CD4-positive, alpha-beta memory T cell (primary cell): ENCODE measurements around the gene SI. TPM values are rescaled to one million over a fixed set of nuclear protein-coding genes. Genes with fewer than 3 reads are reported as not detected.
"Not testable (repeated sequence)": the region's sequence is repeated elsewhere in the genome, so short reads cannot be mapped to it uniquely, and the experiment has no call there.

Source experiments
- CTCF ChIA-PET: fragments of 350-600 bp; sonication (Branson Sonifier 250); formaldehyde crosslinking; loops from one replicate; lab custom pipeline; 2021; ENCODE audit warnings: inconsistent platforms; ENCODE audit not compliant: partially characterized antibody; lab: Charles Lee
- POLR2A ChIA-PET: fragments of 350-600 bp; sonication (Branson Sonifier 250); formaldehyde crosslinking; loops from one replicate; lab custom pipeline; 2021; ENCODE audit not compliant: partially characterized antibody; lab: Charles Lee
- DNase-seq, 5 donors: peaks; one replicate each; pipeline versions ENCODE4 v3.0.0 to v3.0.0-alpha.2; 2020 to 2022; ENCODE audit warnings: mixed read lengths in 1 of 5
- H3K27ac ChIP-seq: one replicate; pipeline ENCODE4 v1.7.0; 2013; ENCODE audit warnings: low read depth, low read length
- H3K27me3 ChIP-seq: 2 replicates; pipeline ENCODE4 v1.7.0; 2013; ENCODE audit warnings: mild to moderate bottlenecking, low read length, moderate library complexity; ENCODE audit not compliant: insufficient read depth
- H3K36me3 ChIP-seq: 2 replicates; pipeline ENCODE4 v1.7.0; 2013; ENCODE audit warnings: mild to moderate bottlenecking, low read length, moderate library complexity; ENCODE audit not compliant: insufficient read depth
- H3K4me1 ChIP-seq: 2 replicates; pipeline ENCODE4 v1.7.0; 2013; ENCODE audit warnings: mild to moderate bottlenecking, low read length, moderate library complexity; ENCODE audit not compliant: insufficient read depth
- H3K4me3 ChIP-seq, 2 donors: one replicate each; pipeline ENCODE4 v1.7.0; 2013; ENCODE audit warnings: low read length in 2 of 2, mild to moderate bottlenecking in 1 of 2
- H3K9me3 ChIP-seq, 2 donors: one replicate each; pipeline ENCODE4 v1.7.0; 2013; ENCODE audit warnings: low read length in 2 of 2, control low read depth in 1 of 2; ENCODE audit not compliant: control insufficient read depth in 1 of 2
- H3K27ac Mint-ChIP-seq, 7 donors: one replicate each; pipeline ENCODE4 v1.8.0; 2020 to 2021; ENCODE audit warnings: mixed read lengths in 7 of 7, mild to moderate bottlenecking in 6 of 7, inconsistent platforms in 3 of 7, moderate library complexity in 3 of 7
- H3K27me3 Mint-ChIP-seq, 2 donors: one replicate each; pipeline ENCODE4 v1.8.0; 2020 to 2021; ENCODE audit warnings: mixed read lengths in 2 of 2
- H3K36me3 Mint-ChIP-seq, 2 donors: one replicate each; pipeline ENCODE4 v1.8.0; 2020 to 2021; ENCODE audit warnings: mixed read lengths in 2 of 2, inconsistent platforms in 1 of 2, mild to moderate bottlenecking in 1 of 2
- H3K4me1 Mint-ChIP-seq, 4 donors: one replicate each; pipeline ENCODE4 v1.8.0; 2020 to 2021; ENCODE audit warnings: mixed read lengths in 4 of 4, mild to moderate bottlenecking in 1 of 4
- H3K4me3 Mint-ChIP-seq, 8 donors: one replicate each; pipeline ENCODE4 v1.8.0; 2020 to 2021; ENCODE audit warnings: mixed read lengths in 8 of 8, mild to moderate bottlenecking in 7 of 8, moderate library complexity in 6 of 8, inconsistent platforms in 3 of 8
- H3K9me3 Mint-ChIP-seq, 8 donors: one replicate each; pipeline ENCODE4 v1.8.0; 2020 to 2021; ENCODE audit warnings: mixed read lengths in 8 of 8, mild to moderate bottlenecking in 5 of 8, inconsistent platforms in 3 of 8, moderate library complexity in 1 of 8
- intact Hi-C: fragments of 100-400 bp; cut with micrococcal nuclease; formaldehyde crosslinking; loops from one replicate; pipeline ENCODE4 v1.15.1; 2023
- polyA plus RNA-seq, 2 donors: library from polyadenylated mRNA; unstranded; fragments of 300-500 nt; fragmentation: Illumina TruSeq; gene quantifications; one replicate each; pipeline ENCODE4 v1.2.3, GENCODE V29; 2021
- total RNA-seq, 2 experiments: library from RNA; stranded (reverse); gene quantifications; one replicate each; pipeline ENCODE4 v1.2.3, GENCODE V29; 2021

The SI gene
- total and polyA plus RNA-seq, 4 experiments from 2014 or later: not detected

- POLR2A ChIA-PET: no interaction called here
These were observed 21.8 kb downstream of the SI start for GRCh38 chr3:165056510-165056909.

DNA sequence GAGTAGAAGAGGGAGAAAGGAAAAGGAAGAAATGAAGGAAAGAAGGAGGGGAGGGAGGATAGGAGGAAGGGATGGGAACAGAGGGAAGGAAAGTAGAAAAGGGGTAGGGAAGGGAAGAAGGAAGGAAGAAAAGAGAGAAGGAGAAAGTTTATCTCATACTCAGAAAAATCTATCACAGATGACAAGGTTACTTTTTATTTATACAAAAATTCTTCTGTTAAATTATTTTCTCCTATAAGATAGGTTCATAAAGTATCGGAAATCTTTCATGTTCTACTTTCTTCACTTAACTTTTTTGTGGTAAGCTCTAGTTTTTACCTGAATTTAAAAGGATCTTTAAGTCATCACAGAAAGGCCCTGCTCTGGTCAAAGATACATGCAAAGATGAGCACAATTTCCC is 38.1 kb downstream of the SI start:
- ChIA-PET CTCF (no interaction called here), POLR2A (no interaction called here)
- no peaks in the 10 kb centered on the region for H3K4me1 Mint-ChIP-seq
- no peaks in the 10 kb centered on the region for H3K9me3 ChIP-seq
- H3K4me3 Mint-ChIP-seq: no peak overlapping the region
- H3K4me1 ChIP-seq: no peaks in the 10 kb centered on the region
- peaks cover 0 to 11% (median 3%) of the 10 kb centered on the region in 8 donors for H3K9me3 Mint-ChIP-seq
- no peaks in the 10 kb centered on the region for H3K36me3 ChIP-seq
- no peaks in the 10 kb centered on the region for H3K36me3 Mint-ChIP-seq
- H3K27me3 ChIP-seq: no peaks in the 10 kb centered on the region
- DNase-seq: no peak
- H3K27me3 Mint-ChIP-seq: no peaks in the 10 kb centered on the region
- no peak overlapping the region for H3K4me3 ChIP-seq
- no peak overlapping the region for H3K27ac ChIP-seq
- H3K27ac Mint-ChIP-seq: no peak overlapping the region
- intact Hi-C loops: no loop called here

More at GRCh38 chr3:165056510-165056909, 21.8 kb downstream of the SI start:
- H3K27me3 Mint-ChIP-seq: no peaks in the 10 kb centered on the region
- H3K4me3 Mint-ChIP-seq: no peak overlapping the region
- H3K27ac Mint-ChIP-seq: no peak overlapping the region
- DNase-seq: no peak
- no peak overlapping the region for H3K4me3 ChIP-seq
- no peaks in the 10 kb centered on the region for H3K4me1 ChIP-seq
- peaks cover 0 to 12% (median 5%) of the 10 kb centered on the region in 8 donors for H3K9me3 Mint-ChIP-seq
- H3K27ac ChIP-seq: no peak overlapping the region
- no peaks in the 10 kb centered on the region for H3K9me3 ChIP-seq
- CTCF ChIA-PET: no interaction called here
- intact Hi-C loops: no loop called here
- no peaks in the 10 kb centered on the region for H3K27me3 ChIP-seq
- H3K36me3 ChIP-seq: no peaks in the 10 kb centered on the region
- H3K4me1 Mint-ChIP-seq: no peaks in the 10 kb centered on the region
- H3K36me3 Mint-ChIP-seq: no peaks in the 10 kb centered on the region

GRCh38 chr3:165011557-165011956 is 66.7 kb downstream of the SI start:
- Mint-ChIP-seq H3K4me1 (no peaks in the 10 kb centered on the region), H3K27ac (no peak overlapping the region)

DNA sequence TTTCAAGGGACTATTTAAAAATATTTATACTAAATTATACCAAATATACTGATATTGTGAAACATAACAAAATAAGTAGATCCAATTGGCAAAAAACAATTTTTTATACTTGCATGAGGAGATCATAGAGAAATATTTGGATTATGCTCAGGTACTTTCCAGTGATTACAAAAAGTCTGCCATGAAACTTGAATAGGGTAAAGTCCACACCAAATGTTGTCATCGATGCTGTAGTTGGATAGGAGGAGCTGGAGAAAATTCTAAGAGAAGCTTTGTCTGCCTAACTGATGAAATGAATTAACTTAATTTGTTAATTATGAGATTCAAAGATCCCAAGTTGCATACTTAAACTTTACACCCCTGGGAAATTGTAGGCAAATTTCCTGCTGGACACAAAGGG is 93.3 kb downstream of the SI start:
- Mint-ChIP-seq H3K9me3 (peaks cover 2 to 7% (median 4%) of the 10 kb centered on the region in 8 donors), H3K27ac (no peak overlapping the region), H3K36me3 (no peaks in the 10 kb centered on the region), H3K27me3 (no peaks in the 10 kb centered on the region), H3K4me1 (no peaks in the 10 kb centered on the region), H3K4me3 (no peak overlapping the region)
- CTCF ChIA-PET: no interaction called here
- Histone ChIP-seq H3K27ac (no peak overlapping the region), H3K4me1 (no peaks in the 10 kb centered on the region), H3K4me3 (no peak overlapping the region), H3K36me3 (no peaks in the 10 kb centered on the region), H3K27me3 (no peaks in the 10 kb centered on the region), H3K9me3 (no peaks in the 10 kb centered on the region)
- no peak for DNase-seq
- POLR2A ChIA-PET: no interaction called here
- intact Hi-C loops: no loop called here

More at GRCh38 chr3:165011557-165011956, 66.7 kb downstream of the SI start:
- no peaks in the 10 kb centered on the region for H3K27me3 ChIP-seq
- ChIA-PET CTCF (no interaction called here), POLR2A (no interaction called here)
- H3K9me3 Mint-ChIP-seq: peaks cover 0 to 13% (median 7%) of the 10 kb centered on the region in 8 donors
- H3K4me3 ChIP-seq: no peak overlapping the region
- H3K27ac ChIP-seq: no peak overlapping the region
- no peaks in the 10 kb centered on the region for H3K36me3 Mint-ChIP-seq
- intact Hi-C loops: no loop called here
- H3K9me3 ChIP-seq: no peaks in the 10 kb centered on the region
- no peak for DNase-seq
- H3K4me1 ChIP-seq: no peaks in the 10 kb centered on the region
- H3K36me3 ChIP-seq: no peaks in the 10 kb centered on the region
- no peak overlapping the region for H3K4me3 Mint-ChIP-seq
- no peaks in the 10 kb centered on the region for H3K27me3 Mint-ChIP-seq

- Histone ChIP-seq H3K9me3 (no peaks in the 10 kb centered on the region), H3K27me3 (no peaks in the 10 kb centered on the region), H3K27ac (no peak overlapping the region), H3K4me3 (no peak overlapping the region), H3K36me3 (no peaks in the 10 kb centered on the region), H3K4me1 (no peaks in the 10 kb centered on the region)
- Mint-ChIP-seq H3K36me3 (no peaks in the 10 kb centered on the region), H3K9me3 (peaks cover 0 to 10% (median 5%) of the 10 kb centered on the region in 8 donors), H3K4me3 (no peak overlapping the region), H3K27ac (no peak overlapping the region), H3K4me1 (no peaks in the 10 kb centered on the region), H3K27me3 (no peaks in the 10 kb centered on the region)
- no peak for DNase-seq
- CTCF ChIA-PET: no interaction called here
- intact Hi-C loops: no loop called here
- POLR2A ChIA-PET: no interaction called here
These were observed 115.7 kb downstream of the SI start for GRCh38 chr3:164962610-164963009.

DNA sequence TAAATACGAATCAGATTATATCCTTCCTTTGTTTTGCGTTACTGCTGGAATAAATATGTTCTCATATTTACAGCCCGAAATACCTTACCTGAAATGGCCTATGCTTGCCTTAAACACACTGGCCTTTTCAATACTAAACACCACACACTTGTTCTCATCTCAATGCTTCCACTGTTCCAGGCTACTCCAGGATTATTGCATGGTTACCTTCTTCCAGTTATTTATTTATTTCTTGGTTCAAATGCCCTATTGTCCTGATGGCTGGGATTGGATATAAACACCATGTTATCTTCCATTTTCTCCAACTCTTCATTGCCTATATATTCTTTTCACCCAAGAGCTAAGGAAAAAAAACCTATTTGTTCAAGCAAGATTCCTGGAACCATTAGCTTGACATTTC is 125.3 kb downstream of the SI start:
- intact Hi-C loops: no loop called here
- no peaks in the 10 kb centered on the region for H3K36me3 ChIP-seq
- POLR2A ChIA-PET: no interaction called here
- Mint-ChIP-seq H3K4me3 (no peak overlapping the region), H3K27ac (no peak overlapping the region), H3K36me3 (no peaks in the 10 kb centered on the region), H3K27me3 (no peaks in the 10 kb centered on the region), H3K9me3 (peaks cover 3 to 24% (median 6%) of the 10 kb centered on the region in 8 donors), H3K4me1 (no peaks in the 10 kb centered on the region)
- no peaks in the 10 kb centered on the region for H3K27me3 ChIP-seq
- no peaks in the 10 kb centered on the region for H3K4me1 ChIP-seq
- H3K9me3 ChIP-seq: no peaks in the 10 kb centered on the region
- no peak for DNase-seq
- no peak overlapping the region for H3K4me3 ChIP-seq
- CTCF ChIA-PET: no interaction called here
- H3K27ac ChIP-seq: no peak overlapping the region

DNA sequence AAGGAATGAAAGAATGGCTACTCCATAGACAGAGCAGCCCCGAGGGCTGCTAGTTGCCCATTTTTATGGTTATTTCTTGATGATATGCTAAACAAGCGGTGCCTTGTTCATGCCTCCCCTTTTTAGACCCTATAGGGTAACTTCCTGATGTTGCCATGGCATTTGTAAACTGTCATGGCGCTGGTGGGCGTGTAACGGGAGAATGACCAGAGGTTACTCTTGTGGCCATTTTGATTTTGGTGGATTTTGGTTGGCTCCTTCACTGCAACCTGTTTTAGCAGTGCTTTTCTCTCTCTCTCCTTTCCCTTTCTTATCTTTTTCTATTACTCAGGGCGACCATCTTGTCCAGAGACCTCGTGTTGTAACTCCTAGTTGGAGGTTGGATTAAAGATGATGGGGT is 126.9 kb downstream of the SI start:
- H3K27ac ChIP-seq, H3K4me3 Mint-ChIP-seq, H3K36me3 Mint-ChIP-seq, H3K27ac Mint-ChIP-seq, H3K4me1 ChIP-seq, POLR2A ChIA-PET, H3K4me3 ChIP-seq, H3K9me3 ChIP-seq, H3K4me1 Mint-ChIP-seq, CTCF ChIA-PET, H3K27me3 ChIP-seq, H3K27me3 Mint-ChIP-seq, H3K36me3 ChIP-seq, DNase-seq, intact Hi-C loops: not testable (repeated sequence)
- H3K9me3 Mint-ChIP-seq: peaks cover 3 to 24% (median 6%) of the 10 kb centered on the region in 8 donors

DNA sequence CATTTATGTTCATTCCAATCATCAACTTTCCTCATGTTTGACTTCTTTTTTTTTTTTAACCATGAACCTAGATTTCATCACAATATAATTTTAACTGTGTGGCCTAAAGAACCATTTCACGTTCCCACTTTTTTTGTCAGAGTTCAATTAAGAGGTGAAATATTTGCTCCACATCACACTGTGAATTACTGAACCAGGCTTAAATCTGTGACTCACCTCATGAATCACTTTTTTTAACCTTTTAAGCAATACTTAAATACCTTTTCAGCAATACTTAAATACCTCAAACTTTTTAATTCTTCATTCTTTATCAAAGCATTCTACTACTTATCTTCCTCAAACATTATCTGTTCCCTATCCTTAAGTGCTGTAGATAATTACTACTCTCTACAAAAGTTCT is 137.6 kb downstream of the SI start:
- Histone ChIP-seq H3K4me1 (no peaks in the 10 kb centered on the region), H3K9me3 (no peaks in the 10 kb centered on the region), H3K27ac (no peak overlapping the region), H3K27me3 (no peaks in the 10 kb centered on the region), H3K36me3 (no peaks in the 10 kb centered on the region), H3K4me3 (no peak overlapping the region)
- H3K4me1 Mint-ChIP-seq: no peaks in the 10 kb centered on the region
- no peak overlapping the region for H3K27ac Mint-ChIP-seq
- intact Hi-C loops: no loop called here
- ChIA-PET POLR2A (no interaction called here), CTCF (interaction anchor here (0.7 kb wide), 1 partner anchor 63 kb away, joined by 3 read pairs; no protein-coding TSS in a partner anchor)
- no peaks in the 10 kb centered on the region for H3K27me3 Mint-ChIP-seq
- H3K36me3 Mint-ChIP-seq: no peaks in the 10 kb centered on the region
- H3K9me3 Mint-ChIP-seq: peaks cover 0 to 14% (median 5%) of the 10 kb centered on the region in 8 donors
- H3K4me3 Mint-ChIP-seq: no peak overlapping the region
- DNase-seq: no peak
